Natural killer cell (primary cell): Measurements from ENCODE around the gene CDK14. TPM values are rescaled to one million over a fixed set of nuclear protein-coding genes. Genes with fewer than 3 reads are reported as not detected.

Experiments used
- ATAC-seq, 3 donors: fragments of 150-1000 bp in 2 of 3; fragments of 200-7000 bp in 1 of 3; cut with Tn5 transposase; 1 replicate in 1 of 3; 2 replicates in 2 of 3; pipeline ENCODE4 v1.10.0; 2021; ENCODE audit warnings: mild to moderate bottlenecking in 2 of 3, moderate library complexity in 2 of 3
- DNase-seq, 2 donors: peaks; one replicate each; pipeline versions ENCODE4 v3.0.0 to v3.0.0-alpha.2; 2013 to 2021; ENCODE audit warnings: mixed read lengths in 1 of 2
- H3K27ac ChIP-seq: one replicate; pipeline ENCODE4 v1.5.1; 2013; ENCODE audit warnings: mild to moderate bottlenecking, low read length
- H3K27me3 ChIP-seq: one replicate; pipeline ENCODE4 v1.6.1; 2013; ENCODE audit warnings: low read length; ENCODE audit not compliant: control insufficient read depth, insufficient read depth
- H3K36me3 ChIP-seq: one replicate; pipeline ENCODE4 v1.6.1; 2013; ENCODE audit warnings: low read length; ENCODE audit not compliant: control insufficient read depth, insufficient read depth
- H3K4me1 ChIP-seq: one replicate; pipeline ENCODE4 v1.6.1; 2013; ENCODE audit warnings: low read length; ENCODE audit not compliant: control insufficient read depth, insufficient read depth
- H3K4me3 ChIP-seq: one replicate; pipeline ENCODE4 v1.5.1; 2013; ENCODE audit warnings: low read length
- H3K9me3 ChIP-seq: one replicate; pipeline ENCODE4 v1.6.1; 2013; ENCODE audit warnings: low read length; ENCODE audit not compliant: control insufficient read depth, insufficient read depth
- H3K27ac Mint-ChIP-seq, 2 donors: one replicate each; pipeline ENCODE4 v1.8.0; 2022; ENCODE audit warnings: mild to moderate bottlenecking in 2 of 2, mixed read lengths in 2 of 2, moderate library complexity in 1 of 2
- H3K27me3 Mint-ChIP-seq, 2 donors: one replicate each; pipeline ENCODE4 v1.8.0; 2022; ENCODE audit warnings: low read depth in 2 of 2, mixed read lengths in 2 of 2
- H3K36me3 Mint-ChIP-seq: one replicate; pipeline ENCODE4 v1.8.0; 2022; ENCODE audit warnings: mixed read lengths
- H3K4me1 Mint-ChIP-seq, 2 donors: one replicate each; pipeline ENCODE4 v1.8.0; 2022; ENCODE audit warnings: mixed read lengths in 2 of 2
- H3K4me3 Mint-ChIP-seq: one replicate; pipeline ENCODE4 v1.8.0; 2022; ENCODE audit warnings: mild to moderate bottlenecking, moderate library complexity, mixed read lengths
- H3K9me3 Mint-ChIP-seq, 2 donors: one replicate each; pipeline ENCODE4 v1.8.0; 2022; ENCODE audit warnings: mixed read lengths in 2 of 2
- CTCF ChIP-seq: fragments of 200-600 bp; IDR thresholded peaks from one replicate; pipeline ENCODE4 v1.8.0; 2022; ENCODE audit warnings: antibody characterized with exemption
- WGBS: methylation state at CpG from one replicate; pipeline ENCODE4 v1.1.7; 2013; ENCODE audit warnings: missing lambda C conversion rate; ENCODE audit not compliant: insufficient coverage; 5-methylcytosine and 5-hydroxymethylcytosine counted together
- intact Hi-C: fragments of 100-400 bp; cut with micrococcal nuclease; formaldehyde crosslinking; loops from one replicate; pipeline ENCODE4 v1.14.2; 2022
- total RNA-seq, 4 donors: library from RNA; stranded (reverse); fragments of 120-200 nt in 1 of 4; gene quantifications; one replicate each; pipeline versions ENCODE4 v1.2.3 to v1.2.4, GENCODE V29; 2013 to 2022

CDK14 gene
- total RNA-seq, 3 donors from 2014 or later (not counting 1 experiment from before 2014, with no cell fraction given), result 1.2 to 12.5 (median 1.9) TPM

- H3K27me3 Mint-ChIP-seq, result no peaks in the 10 kb centered on the region
- H3K9me3 ChIP-seq, result no peaks in the 10 kb centered on the region
- H3K36me3 ChIP-seq, result no peaks in the 10 kb centered on the region
- H3K9me3 Mint-ChIP-seq, result peaks cover 0 to 5% of the 10 kb centered on the region in 2 donors
- WGBS, result 84% methylated on average over 4 of the region's 4 CpGs
- DNase-seq (no peak), ATAC-seq (no peak)
- H3K36me3 Mint-ChIP-seq, result no peaks in the 10 kb centered on the region
- H3K27ac ChIP-seq, result no peak overlapping the region
- intact Hi-C loops, result no loop called here
- no peak for TF ChIP-seq CTCF
- no peaks in the 10 kb centered on the region for H3K4me1 Mint-ChIP-seq
- no peak overlapping the region for H3K27ac Mint-ChIP-seq
- no peaks in the 10 kb centered on the region for H3K27me3 ChIP-seq
- H3K4me3 ChIP-seq, result no peak overlapping the region
- H3K4me3 Mint-ChIP-seq, result no peak overlapping the region
- no peaks in the 10 kb centered on the region for H3K4me1 ChIP-seq
Measured at GRCh38 chr7:90720984-90721760, 125.1 kb downstream of the CDK14 start.

GRCh38 chr7:90721869-90722431 is 125.8 kb downstream of the CDK14 start:
- TF ChIP-seq CTCF, result no peak
- H3K36me3 Mint-ChIP-seq, result no peaks in the 10 kb centered on the region
- H3K36me3 ChIP-seq, result no peaks in the 10 kb centered on the region
- DNase-seq, result no peak
- 91% methylated on average over 7 of the region's 7 CpGs for WGBS
- H3K9me3 Mint-ChIP-seq, result peaks cover 0 to 5% of the 10 kb centered on the region in 2 donors
- no peak for ATAC-seq
- H3K4me3 ChIP-seq, result no peak overlapping the region
- H3K4me1 ChIP-seq, result no peaks in the 10 kb centered on the region
- intact Hi-C loops, result no loop called here
- no peaks in the 10 kb centered on the region for H3K9me3 ChIP-seq
- no peak overlapping the region for H3K4me3 Mint-ChIP-seq
- no peak overlapping the region for H3K27ac Mint-ChIP-seq
- no peaks in the 10 kb centered on the region for H3K27me3 Mint-ChIP-seq
- H3K27ac ChIP-seq, result no peak overlapping the region
- H3K27me3 ChIP-seq, result no peaks in the 10 kb centered on the region
- no peaks in the 10 kb centered on the region for H3K4me1 Mint-ChIP-seq

GRCh38 chr7:90723233-90723632 is 127.1 kb downstream of the CDK14 start:
- Mint-ChIP-seq H3K4me1 (no peaks in the 10 kb centered on the region), H3K27ac (no peak overlapping the region), H3K4me3 (no peak overlapping the region), H3K36me3 (no peaks in the 10 kb centered on the region), H3K9me3 (peaks cover 0 to 5% of the 10 kb centered on the region in 2 donors), H3K27me3 (no peaks in the 10 kb centered on the region)
- no peaks in the 10 kb centered on the region for H3K27me3 ChIP-seq
- H3K9me3 ChIP-seq, result no peaks in the 10 kb centered on the region
- ATAC-seq (no peak), DNase-seq (no peak)
- no peak overlapping the region for H3K4me3 ChIP-seq
- 86% methylated on average over 2 of the region's 2 CpGs for WGBS
- intact Hi-C loops, result no loop called here
- no peak overlapping the region for H3K27ac ChIP-seq
- H3K36me3 ChIP-seq, result no peaks in the 10 kb centered on the region
- no peak for TF ChIP-seq CTCF
- no peaks in the 10 kb centered on the region for H3K4me1 ChIP-seq

GRCh38 chr7:90723866-90724265 is 127.7 kb downstream of the CDK14 start:
- intact Hi-C loops, result no loop called here

More at GRCh38 chr7:90723866-90724265, 127.7 kb downstream of the CDK14 start:
- ATAC-seq (no peak), DNase-seq (no peak)
- Histone ChIP-seq H3K27ac (no peak overlapping the region), H3K36me3 (no peaks in the 10 kb centered on the region), H3K4me3 (no peak overlapping the region), H3K9me3 (no peaks in the 10 kb centered on the region), H3K4me1 (no peaks in the 10 kb centered on the region), H3K27me3 (no peaks in the 10 kb centered on the region)
- Mint-ChIP-seq H3K9me3 (peaks cover 0 to 5% of the 10 kb centered on the region in 2 donors), H3K27me3 (no peaks in the 10 kb centered on the region), H3K36me3 (no peaks in the 10 kb centered on the region), H3K4me3 (no peak overlapping the region), H3K4me1 (no peaks in the 10 kb centered on the region), H3K27ac (no peak overlapping the region)
- no peak for TF ChIP-seq CTCF
